Thyroid gland (tissue), 4 donors: ENCODE data around the gene DHRS7B.

Experiments
- CTCF ChIP-seq, 6 experiments: fragments of 200-600 bp in 3 of 6; fragments of 450-650 bp in 3 of 6; sonication (generic) in 3 of 6; IDR thresholded peaks; one replicate each; pipeline ENCODE4 v1.5.1; 2016 to 2019; ENCODE audit warnings: antibody characterized with exemption in 6 of 6, mild to moderate bottlenecking in 2 of 6, inconsistent platforms in 1 of 6, moderate library complexity in 1 of 6
- POLR2A ChIP-seq, 2 donors: fragments of 450-650 bp; IDR thresholded peaks; one replicate each; pipeline ENCODE4 v1.6.1; 2017; ENCODE audit warnings: antibody characterized with exemption in 2 of 2, mild to moderate bottlenecking in 2 of 2, moderate library complexity in 1 of 2

GRCh38 chr17:21171309-21171922 lies 44.7 kb downstream of the DHRS7B start:
- TF ChIP-seq CTCF (IDR thresholded peaks at IDR 0.05) (no peak), POLR2A (IDR thresholded peaks at IDR 0.05) (no peak)
